GM12865 (cell line): Measurements from ENCODE around the gene TRABD.

Experiments used
- DNase-seq: peaks from one replicate; pipeline ENCODE4 v3.0.0; 2010; ENCODE audit warnings: low read depth
- H3K4me3 ChIP-seq: 2 replicates; pipeline ENCODE4 v1.5.1; 2011; ENCODE audit warnings: mild to moderate bottlenecking, low read depth, low read length, control low read depth
- CTCF ChIP-seq: IDR thresholded peaks from 2 replicates; pipeline ENCODE4 v1.5.1; 2011; ENCODE audit warnings: low read length, control low read depth, low read depth, inconsistent platforms; ENCODE audit not compliant: insufficient read depth; ENCODE audit errors: missing control alignments

The TRABD gene

GRCh38 chr22:50227579-50228215 lies 42.0 kb downstream of the TRABD start:
- TF ChIP-seq CTCF: no peak
- no peak for DNase-seq
- H3K4me3 ChIP-seq: no peak overlapping the region

GRCh38 chr22:50228366-50228765 lies 42.7 kb downstream of the TRABD start:
- no peak for TF ChIP-seq CTCF
- DNase-seq: no peak
- H3K4me3 ChIP-seq: no peak overlapping the region

- no peak for DNase-seq
- H3K4me3 ChIP-seq: no peak overlapping the region
- TF ChIP-seq CTCF: no peak
These were observed 43.7 kb downstream of the TRABD start for GRCh38 chr22:50229370-50229769.

- no peak for TF ChIP-seq CTCF
- DNase-seq: no peak
These were observed 46.9 kb downstream of the TRABD start for GRCh38 chr22:50232481-50233151.

GRCh38 chr22:50233223-50233622 lies 47.5 kb downstream of the TRABD start:
- no peak overlapping the region for H3K4me3 ChIP-seq
- TF ChIP-seq CTCF: no peak
- DNase-seq: no peak

More at GRCh38 chr22:50232481-50233151, 46.9 kb downstream of the TRABD start:
- no peak overlapping the region for H3K4me3 ChIP-seq

GRCh38 chr22:50236731-50237409 lies 51.2 kb downstream of the TRABD start:
- peak; percentile 58 for DNase-seq
- TF ChIP-seq CTCF: peak; percentile 48
- H3K4me3 ChIP-seq: no peak overlapping the region
